ENCODE data around the gene SMPD3. TPM values are rescaled to one million over a fixed set of nuclear protein-coding genes. Genes with fewer than 3 reads are reported as not detected.

Gene SMPD3
- total RNA-seq, 4 donors from 2014 or later: 2.3 TPM; not detected in 3

DNA sequence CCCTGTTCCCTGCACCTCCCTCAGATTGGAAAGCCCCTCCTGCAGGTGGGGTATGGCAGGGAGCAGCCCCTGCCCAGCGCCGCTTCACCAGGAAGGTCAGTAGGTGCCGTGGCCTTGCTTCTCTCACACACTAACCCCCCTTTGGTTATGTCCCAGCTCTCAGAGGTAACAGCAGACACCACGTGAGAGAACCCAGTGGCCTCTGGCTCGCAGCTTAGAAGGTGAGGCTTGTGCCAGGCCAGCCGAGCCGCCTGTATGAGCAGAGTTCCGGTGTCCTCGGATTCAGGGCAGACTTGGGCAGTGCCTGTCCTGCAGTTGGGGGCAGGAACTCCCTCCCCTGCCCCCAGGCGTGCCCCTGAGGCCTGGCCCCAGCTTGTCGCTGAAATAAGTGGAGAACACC lies 90.4 kb downstream of the SMPD3 start:
- in situ Hi-C loops (cut with MboI; ENCODE audit: low sequenced_read_pairs in 4 of 4) (no loop called here), intact Hi-C loops (cut with DNase I; ENCODE audit: low total_unique reads) (no loop called here)
- Histone ChIP-seq H3K36me3 (peaks cover 0 to 65% of the 10 kb centered on the region in 2 donors), H3K27me3 (no peaks in the 10 kb centered on the region), H3K4me1 (no peaks in the 10 kb centered on the region), H3K4me3 (no peak overlapping the region), H3K27ac (peak overlapping the region in 1 of 4 donors; percentile 13), H3K9me3 (no peaks in the 10 kb centered on the region)
- TF ChIP-seq CTCF (IDR thresholded peaks at IDR 0.05 in 4 of 5, conservative IDR thresholded peaks at IDR 0.05 in 1 of 5) (no peak), POLR2A (IDR thresholded peaks at IDR 0.05) (no peak)
- ATAC-seq: no peak
- DNase-seq: no peak

DNA sequence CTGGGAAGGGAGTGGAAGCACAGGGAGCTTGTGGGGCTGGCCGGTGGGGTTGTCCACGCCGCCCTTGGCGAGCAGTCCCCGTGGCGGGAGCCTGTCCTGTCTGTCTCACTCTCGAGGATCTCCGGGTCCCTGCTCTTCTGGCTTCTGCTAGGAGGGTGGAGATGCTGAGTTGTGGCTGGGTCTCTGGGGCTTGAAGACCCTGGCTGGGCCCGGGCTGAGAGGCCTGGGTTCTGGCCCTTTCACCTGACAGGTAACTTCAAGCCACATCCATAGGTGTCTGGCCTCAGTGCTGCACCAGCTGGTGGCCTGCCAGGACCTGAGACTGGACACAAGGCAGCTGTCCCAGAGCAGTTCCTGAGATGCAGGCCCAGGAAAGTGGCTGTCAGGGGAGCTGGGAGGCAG lies 90.8 kb downstream of the SMPD3 start:
- no peaks in the 10 kb centered on the region for H3K4me1 ChIP-seq
- no peak for ATAC-seq
- DNase-seq: no peak
- no peaks in the 10 kb centered on the region for H3K9me3 ChIP-seq
- peak overlapping the region in 1 of 4 donors; percentile 13 for H3K27ac ChIP-seq
- no peaks in the 10 kb centered on the region for H3K27me3 ChIP-seq
- in situ Hi-C loops (cut with MboI; ENCODE audit: low sequenced_read_pairs in 4 of 4) (no loop called here), intact Hi-C loops (cut with DNase I; ENCODE audit: low total_unique reads) (no loop called here)
- peaks cover 0 to 68% of the 10 kb centered on the region in 2 donors for H3K36me3 ChIP-seq
- H3K4me3 ChIP-seq: no peak overlapping the region
- TF ChIP-seq CTCF (IDR thresholded peaks at IDR 0.05 in 4 of 5, conservative IDR thresholded peaks at IDR 0.05 in 1 of 5): no peak
- TF ChIP-seq POLR2A (IDR thresholded peaks at IDR 0.05): no peak

DNA sequence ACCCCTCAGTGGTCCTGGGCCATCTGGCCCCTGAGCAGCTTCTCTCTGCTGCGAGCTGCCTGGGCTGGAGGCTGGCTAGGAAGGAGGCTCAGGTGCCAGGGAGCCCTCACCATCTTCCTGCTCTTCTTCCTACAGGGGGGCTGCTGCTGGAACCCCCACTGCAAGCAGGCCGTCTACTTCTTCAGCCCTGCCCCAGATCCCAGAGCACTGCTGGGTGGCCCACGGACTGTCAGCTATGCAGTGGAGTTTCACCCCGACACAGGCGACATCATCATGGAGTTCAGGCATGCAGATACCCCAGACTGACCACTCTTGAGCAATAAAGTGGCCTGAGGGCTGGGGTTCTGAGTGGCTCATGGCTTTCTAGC lies 91.4 kb downstream of the SMPD3 start:
- Histone ChIP-seq H3K9me3 (no peaks in the 10 kb centered on the region), H3K27ac (no peak overlapping the region), H3K4me1 (no peaks in the 10 kb centered on the region), H3K4me3 (no peak overlapping the region), H3K36me3 (peaks cover 0 to 74% of the 10 kb centered on the region in 2 donors), H3K27me3 (no peaks in the 10 kb centered on the region)
- no peak for ATAC-seq
- intact Hi-C loops (cut with DNase I; ENCODE audit: low total_unique reads): no loop called here
- DNase-seq: no peak
- in situ Hi-C loops (cut with MboI; ENCODE audit: low sequenced_read_pairs in 4 of 4): no loop called here
- TF ChIP-seq POLR2A (IDR thresholded peaks at IDR 0.05) (no peak), CTCF (IDR thresholded peaks at IDR 0.05 in 4 of 5, conservative IDR thresholded peaks at IDR 0.05 in 1 of 5) (no peak)

DNA sequence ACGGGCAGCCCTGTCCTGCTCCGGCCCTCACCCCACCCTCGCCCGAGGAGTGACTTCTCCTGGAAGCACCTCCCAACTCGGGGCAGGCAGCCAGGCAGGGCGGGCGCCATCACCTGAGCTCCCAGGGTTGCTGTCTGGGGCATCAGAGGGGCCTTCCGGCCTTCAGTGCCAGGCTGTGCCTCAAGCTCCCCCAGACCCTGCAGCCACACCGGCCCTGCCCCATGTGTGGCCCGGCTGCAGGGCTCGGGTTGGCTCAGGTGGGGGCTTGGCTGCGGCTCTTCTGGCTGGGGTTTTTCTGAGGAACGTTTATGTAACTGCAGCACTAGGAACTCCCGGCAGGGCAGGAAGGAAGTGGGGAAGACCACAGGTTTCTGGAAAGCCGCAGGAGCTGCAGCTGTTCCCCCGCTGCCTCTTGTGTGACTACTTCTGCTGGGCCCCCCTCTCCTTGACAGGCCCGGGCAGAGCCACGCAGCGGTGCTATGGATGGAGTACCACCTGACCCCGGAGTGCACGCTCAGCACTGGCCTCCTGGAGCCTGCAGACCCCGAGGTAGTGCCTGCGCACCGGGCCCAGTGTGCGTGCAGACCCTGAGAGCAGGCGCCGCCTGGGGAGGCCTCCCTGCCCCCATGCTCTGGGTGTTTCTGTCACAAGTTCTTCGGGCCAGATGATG lies 91.9 kb downstream of the SMPD3 start:
- DNase-seq (no peak), ATAC-seq (no peak)
- Histone ChIP-seq H3K36me3 (peaks cover 0 to 79% of the 10 kb centered on the region in 2 donors), H3K27me3 (no peaks in the 10 kb centered on the region), H3K9me3 (no peaks in the 10 kb centered on the region), H3K27ac (no peak overlapping the region), H3K4me1 (no peaks in the 10 kb centered on the region), H3K4me3 (no peak overlapping the region)
- no peak for TF ChIP-seq POLR2A (IDR thresholded peaks at IDR 0.05)
- TF ChIP-seq CTCF (IDR thresholded peaks at IDR 0.05 in 4 of 5, conservative IDR thresholded peaks at IDR 0.05 in 1 of 5): no peak
- in situ Hi-C loops (cut with MboI; ENCODE audit: low sequenced_read_pairs in 4 of 4): no loop called here
- intact Hi-C loops (cut with DNase I; ENCODE audit: low total_unique reads): no loop called here

Data from gastrocnemius medialis (tissue), 4 donors.